GM18868 (cell line): ENCODE measurements around the gene ACER1.

Experiments
- ATAC-seq: cut with Tn5 transposase; IDR thresholded peaks from one replicate; pipeline ENCODE4 v1.9.1; 2021; ENCODE audit warnings: mild to moderate bottlenecking, moderate library complexity; ENCODE audit not compliant: unreplicated experiment

The ACER1 gene

DNA sequence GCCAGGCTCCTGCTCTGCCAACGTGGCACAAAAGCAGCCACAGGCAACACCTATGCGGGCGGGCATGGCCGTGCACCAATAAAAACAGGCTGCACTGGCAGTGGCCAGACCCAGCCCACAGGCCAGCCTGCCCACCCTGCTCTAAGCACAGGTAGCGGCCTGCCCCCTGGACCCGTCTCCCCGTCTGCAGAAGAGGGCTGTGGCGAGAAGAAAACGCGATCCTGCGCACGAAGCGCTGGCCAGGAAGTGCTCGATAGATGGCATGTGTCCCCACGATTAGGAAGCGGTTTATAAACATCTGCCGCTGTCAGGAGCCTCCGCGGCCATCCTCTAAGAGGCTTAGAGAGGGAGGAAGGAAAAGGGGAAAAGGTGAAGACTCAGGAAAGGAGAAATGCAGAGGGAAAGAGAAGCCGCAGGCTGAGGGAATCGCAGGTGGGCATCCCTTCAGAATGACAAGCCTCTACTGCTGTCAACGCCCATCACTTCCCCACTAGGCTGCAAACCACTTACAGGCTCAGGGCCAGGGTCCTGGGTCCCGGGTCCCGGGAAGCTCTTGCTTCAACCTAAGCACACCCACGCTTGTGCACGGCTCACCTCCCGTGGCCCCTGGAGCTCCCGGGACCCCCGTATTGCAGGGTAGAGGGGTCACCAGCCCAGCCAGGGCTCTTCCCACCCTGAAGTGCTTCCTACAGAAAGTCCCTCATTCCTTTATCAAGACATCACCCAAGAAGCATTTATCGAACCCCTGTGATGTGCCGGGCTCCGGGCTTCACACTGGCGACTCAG lies 64.1 kb downstream of the ACER1 start:
- no peak for ATAC-seq

DNA sequence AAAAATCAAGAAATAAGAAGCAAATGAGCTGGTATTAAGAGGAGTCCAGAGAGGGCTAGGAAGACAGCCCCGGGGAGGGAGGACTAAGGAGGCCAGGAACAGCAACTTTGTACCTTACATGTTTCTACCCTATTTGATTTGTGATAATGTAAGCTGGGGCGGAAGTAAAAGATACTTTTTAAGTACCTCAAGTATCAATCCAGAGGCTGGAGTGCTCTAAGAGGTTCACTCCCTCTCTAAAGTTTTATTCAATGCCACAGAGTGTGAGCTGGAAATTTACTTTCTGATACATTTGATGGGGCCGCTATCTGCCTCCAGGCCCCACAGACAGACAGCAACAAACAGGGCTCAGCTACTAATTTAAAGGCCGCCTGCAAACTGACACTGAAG lies 65.0 kb downstream of the ACER1 start:
- no peak for ATAC-seq

DNA sequence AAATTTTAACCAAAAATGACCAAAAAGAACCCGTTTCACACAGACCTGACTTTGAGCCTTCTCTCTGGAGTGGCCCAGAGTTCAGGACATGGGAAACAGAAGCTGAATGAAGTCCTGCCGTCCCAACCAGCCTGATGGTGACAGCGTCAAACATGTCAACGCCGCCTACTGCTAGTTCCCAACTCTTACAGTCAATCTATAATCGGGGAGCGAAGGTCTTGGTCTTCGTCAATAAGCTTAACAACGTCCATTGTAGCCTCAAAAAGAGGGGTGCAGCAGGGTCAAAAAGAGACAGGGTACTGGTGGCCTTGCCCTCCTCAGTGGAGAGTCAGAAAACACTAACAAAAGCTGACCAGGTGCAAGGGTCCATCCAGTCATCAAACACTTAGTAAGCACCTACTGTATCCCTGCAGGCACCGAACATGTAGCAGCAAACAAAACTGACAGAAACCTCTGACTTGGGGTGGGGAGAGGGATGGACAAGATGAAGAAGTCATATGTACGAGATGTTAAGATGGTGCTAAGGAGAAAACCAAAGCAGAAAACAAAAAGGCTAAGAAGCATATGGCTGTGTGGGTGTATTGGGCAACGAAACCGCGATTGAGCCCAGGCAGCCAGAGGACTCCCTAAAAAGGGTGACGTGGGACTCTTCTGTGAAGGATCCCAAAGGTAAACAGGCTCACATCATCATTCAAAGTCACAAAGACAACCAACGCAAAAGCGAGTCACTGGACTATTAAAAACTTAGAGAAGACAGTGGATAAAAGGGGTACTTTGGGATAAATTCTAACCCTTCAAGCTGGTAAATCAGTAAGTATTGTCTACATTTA lies 65.6 kb downstream of the ACER1 start:
- ATAC-seq: no peak

DNA sequence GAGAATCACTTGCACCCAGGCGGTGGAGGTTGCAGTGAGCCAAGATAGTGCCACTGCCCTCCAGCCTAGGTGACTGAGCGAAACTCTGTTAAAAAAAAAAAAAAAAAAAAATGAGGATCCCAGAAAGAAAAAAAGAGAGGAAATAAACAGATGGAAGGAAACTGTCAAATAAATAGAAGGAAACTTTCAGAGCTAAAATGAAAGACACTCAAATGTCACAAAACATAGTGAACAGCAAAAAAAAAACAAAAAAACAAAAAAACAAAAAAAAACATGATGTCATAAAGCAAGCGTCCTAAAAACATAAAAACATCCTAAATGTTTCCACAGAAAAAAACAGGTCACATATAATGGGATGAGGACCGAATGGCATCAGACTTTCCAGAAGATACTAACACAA lies 68.6 kb downstream of the ACER1 start:
- no peak for ATAC-seq

DNA sequence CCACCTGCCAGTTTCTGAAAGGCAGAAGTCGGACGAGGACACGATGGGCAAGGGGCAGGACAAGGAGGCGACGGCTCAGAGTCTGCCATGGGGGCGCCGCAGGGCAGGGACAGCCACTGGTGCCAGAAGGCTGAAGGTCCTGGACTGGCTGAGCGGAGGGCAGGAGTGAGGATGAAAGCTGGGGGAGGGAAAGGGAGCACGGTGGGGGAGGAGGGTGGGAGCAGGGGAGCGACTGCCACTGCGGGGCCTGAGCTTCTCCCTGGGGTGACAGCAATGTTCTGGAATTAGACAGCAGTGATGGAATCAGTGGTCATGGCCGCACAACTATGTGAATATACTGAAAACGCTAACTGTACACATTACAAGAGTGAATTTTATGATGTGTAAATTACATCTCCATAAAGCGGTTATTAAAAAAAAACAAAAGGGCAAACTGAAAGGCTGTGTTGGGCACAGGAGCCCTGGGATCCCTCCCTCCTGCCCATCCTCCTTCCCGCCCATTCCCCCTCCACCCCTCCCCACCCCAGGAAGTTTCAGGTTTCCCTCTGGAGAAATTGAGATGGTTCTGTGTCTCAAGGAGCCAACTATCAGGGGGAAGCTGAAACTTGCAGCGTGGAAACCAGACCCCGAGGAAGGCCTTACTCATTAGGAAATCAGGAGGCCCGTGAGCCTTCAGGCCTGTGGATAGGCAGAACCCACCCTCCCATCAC lies 69.5 kb downstream of the ACER1 start:
- ATAC-seq: no peak

DNA sequence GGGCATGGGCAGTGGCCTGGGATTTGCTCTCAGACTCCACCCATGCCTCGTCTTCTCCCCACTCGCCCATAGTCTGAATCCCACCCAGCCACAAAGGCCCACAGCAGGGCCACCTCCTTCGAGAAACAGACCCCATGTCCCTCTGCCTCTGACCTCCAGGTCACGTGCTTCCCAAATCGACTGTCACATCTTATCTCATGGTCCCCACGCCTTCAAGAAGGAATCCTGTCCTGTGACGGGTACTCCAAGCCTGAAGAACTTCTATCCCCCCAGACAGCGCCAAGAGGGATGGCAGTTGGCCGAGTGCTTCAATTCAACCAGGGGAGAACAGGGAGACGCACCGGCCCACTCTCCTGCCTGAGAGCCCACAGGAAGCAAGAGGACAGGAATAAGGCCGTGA lies 70.1 kb downstream of the ACER1 start:
- ATAC-seq: no peak

DNA sequence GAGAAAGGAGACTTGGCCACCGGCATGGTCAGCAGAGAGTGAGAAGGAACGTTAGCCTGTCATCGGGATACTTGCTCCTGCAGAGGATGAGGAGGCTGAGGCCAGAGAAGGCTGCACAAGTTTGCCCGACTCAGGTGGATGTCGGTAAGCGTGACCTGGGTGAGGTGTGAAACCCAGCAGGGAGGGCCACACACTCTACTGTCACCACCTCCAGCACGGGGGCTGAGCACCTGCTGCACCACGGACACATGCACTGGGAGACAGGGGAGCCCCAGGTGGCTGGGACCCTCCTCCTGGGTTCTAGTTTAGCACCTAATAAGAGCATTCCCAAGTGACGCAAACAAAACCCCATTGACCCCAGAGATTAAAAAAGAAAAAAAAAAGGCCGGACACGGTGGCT lies 70.9 kb downstream of the ACER1 start:
- ATAC-seq: no peak

DNA sequence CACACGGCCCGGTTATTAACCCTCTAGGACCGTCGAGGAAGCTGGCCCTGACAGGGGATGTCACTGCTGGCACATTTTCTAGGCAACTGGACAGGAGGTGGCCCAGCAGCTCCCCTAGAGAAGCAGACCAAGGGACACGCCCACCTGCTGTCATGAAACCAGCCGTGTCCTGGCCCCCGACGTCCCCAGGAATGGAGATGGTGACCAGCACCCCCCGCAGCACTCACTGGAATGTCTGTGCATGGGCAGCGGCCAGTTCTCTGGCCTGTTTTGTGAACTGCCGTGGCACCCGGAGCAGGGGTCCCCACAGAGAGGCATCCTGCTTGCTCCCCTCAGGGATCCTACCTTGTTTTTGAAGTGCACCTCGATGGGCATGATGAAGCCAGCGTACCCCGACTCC lies 71.5 kb downstream of the ACER1 start:
- no peak for ATAC-seq

DNA sequence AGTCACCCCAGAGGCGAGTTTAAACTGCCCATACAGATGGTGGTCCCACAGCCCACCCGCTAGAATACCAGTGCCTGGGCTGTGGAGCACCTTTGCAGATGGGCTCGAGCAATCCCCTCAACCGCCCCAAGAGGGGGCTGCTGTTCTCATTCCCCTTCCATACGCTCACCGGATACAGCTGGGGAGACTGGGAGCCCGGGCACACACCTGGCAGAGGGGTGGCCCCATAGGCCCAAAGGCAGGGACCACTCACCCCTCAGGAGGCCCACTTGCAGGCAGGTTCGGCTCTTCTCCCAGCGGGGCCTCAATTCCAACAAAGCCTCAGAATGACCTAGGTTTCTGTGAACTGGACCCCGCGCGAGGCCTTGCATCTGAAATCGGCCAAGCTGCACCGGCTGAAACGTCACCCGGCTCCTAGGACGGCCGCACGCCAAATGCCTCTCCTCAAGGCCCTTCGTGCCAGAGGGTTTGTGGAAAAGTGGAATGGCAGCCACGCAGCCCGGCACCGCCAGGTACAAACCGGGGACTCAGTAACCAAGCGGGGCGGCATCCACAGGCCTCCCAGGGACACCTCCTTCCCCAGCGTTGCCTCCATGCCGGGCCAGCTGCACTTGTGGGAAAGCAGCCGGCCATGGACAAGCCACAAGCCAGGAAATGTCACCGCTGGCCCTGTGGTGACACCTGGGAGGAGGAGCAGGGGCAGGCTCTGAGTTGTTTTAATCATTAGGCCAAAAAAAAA lies 72.3 kb downstream of the ACER1 start:
- ATAC-seq: no peak

DNA sequence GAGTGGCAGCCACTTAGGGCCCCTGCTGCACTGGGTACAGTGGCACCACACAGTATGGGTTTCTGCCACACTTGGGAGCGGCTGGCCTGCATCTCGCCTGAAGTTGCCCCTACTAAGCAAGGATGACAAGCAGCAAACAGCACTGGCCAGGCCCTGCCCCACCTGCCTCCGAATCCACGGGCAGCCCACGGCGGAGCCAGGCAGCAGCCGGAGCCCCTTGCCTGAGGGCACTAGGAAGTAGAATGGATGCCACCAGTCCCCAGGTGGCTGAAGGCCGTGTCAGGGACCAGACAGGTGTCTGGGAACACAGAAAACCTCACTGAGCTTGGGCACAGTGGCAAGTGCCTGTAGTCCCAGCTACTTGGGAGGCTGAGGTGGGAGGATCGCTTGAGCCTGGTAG lies 73.0 kb downstream of the ACER1 start:
- ATAC-seq: no peak

DNA sequence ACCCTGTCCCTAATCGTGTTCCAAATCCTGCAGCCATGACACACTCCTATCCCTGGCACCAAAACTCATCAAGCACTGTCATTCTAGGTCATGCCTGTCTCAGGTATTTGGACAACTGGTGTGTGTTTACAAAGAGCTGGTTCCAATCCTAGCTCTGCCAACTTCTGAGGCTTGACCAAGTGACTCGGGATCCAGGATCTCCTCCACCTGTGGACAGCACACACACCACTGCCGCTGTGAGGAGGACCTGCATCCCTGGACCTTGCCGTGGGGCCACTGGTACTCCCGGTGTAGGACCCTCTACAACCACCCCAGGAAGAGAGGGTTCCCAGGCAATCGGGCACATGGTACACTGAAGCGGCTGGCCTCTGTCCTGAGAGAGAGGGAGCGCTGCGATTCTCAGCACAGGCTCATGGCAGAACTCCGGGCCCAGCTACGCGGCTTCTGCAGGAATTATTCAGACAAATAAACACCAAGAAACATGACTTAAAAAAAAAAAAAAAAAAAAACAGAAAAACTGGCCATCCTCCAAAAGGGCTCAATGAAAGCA lies 74.0 kb downstream of the ACER1 start:
- no peak for ATAC-seq

DNA sequence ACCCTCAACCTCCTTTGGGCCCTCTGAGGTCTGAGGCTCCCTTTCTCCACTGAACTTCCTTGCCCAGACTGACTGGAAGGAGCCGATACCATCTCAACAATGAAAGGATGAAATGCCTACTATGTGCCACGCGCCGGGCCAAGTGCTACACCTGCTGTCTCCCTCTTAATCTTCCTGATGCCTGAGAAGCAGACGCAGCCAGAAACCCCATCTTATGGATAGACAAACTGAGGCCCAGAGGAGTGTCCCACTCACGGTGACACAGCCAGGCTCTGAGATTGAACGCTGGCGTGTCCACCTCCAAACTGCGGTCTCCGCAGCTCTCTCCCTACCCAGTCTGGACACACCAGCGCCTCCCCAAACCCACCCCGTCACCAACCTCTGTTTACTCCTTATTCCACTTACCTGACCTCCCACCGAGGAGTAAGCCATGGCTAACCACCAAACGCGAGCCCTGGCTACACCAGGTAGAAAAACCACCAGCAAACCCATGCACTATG lies 74.5 kb downstream of the ACER1 start:
- ATAC-seq: no peak
